HuH-7 (cell line): ENCODE results near the gene OR13C5.

Experiments used
- DNase-seq: peaks from one replicate; pipeline ENCODE4 v3.0.0; 2011; ENCODE audit warnings: low spot score

OR13C5 gene

DNA sequence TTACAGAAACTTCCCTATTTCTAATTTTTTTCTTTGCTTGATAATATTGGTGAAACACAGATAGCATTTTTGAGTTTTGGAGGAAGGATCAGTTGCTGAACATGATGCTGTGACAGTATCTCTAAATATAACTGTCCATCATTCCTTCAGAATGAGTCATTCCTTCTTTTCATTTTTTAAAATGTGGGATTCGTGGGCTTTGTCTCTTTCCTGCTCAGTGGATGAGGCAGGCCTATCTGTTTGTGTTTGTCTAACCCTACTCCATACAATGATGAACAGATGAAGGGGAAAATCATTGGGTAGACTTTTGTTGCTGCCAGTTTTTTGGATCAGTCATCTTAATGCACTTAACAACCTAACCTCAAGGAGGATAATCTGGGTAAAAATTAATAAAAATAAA lies 46.0 kb downstream of the OR13C5 start:
- no peak for DNase-seq
